ENCODE data around the gene EXOC4. TPM values are rescaled to one million over a fixed set of nuclear protein-coding genes. Genes with fewer than 3 reads are reported as not detected.
A peak's percentile ranks its signal among the peaks of the same experiment; 100 is the strongest.

EXOC4 gene
- total and polyA plus RNA-seq, 7 experiments from 2014 or later = 44.1 to 106 (median 74.2) TPM

DNA sequence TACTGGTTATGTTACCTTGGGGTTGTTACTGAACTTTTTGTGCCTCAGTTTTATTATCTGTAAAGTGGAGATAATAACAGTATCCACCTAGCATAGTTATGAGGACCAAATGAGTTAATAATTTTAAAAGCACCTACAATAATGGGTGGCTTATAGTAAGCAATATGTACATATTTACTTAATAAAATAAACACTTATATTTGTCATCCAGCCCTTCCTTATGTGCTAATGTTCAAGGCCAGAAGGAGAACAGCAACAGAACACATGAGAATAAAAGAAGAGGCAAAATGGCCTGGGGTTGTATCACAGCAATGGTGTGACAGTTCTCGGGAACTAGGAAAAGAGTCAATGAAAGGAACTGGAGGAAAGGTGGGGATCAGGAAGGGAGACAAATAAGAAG is 618.9 kb downstream of the EXOC4 start:
- H3K27ac ChIP-seq (ENCODE audit: low read depth, low read length) = no peak overlapping the region
- Mint-ChIP-seq H3K9me3 (peaks cover 0 to 4% (median 0%) of the 10 kb centered on the region in 11 donors), H3K36me3 (peaks cover 4 to 42% (median 24%) of the 10 kb centered on the region in 5 donors), H3K4me3 (no peak overlapping the region), H3K27ac (no peak overlapping the region), H3K27me3 (no peaks in the 10 kb centered on the region), H3K4me1 (peaks cover 17 to 52% (median 41%) of the 10 kb centered on the region in 7 donors)
- H3K9me3 ChIP-seq (ENCODE audit: control insufficient read depth in 2 of 3, low read length in 3 of 3) = no peaks in the 10 kb centered on the region
- H3K4me1 ChIP-seq (ENCODE audit: control insufficient read depth in 2 of 2, insufficient read depth in 2 of 2, low read length in 2 of 2) = no peaks in the 10 kb centered on the region
- no peaks in the 10 kb centered on the region for H3K27me3 ChIP-seq (ENCODE audit: control insufficient read depth in 2 of 2, insufficient read depth in 2 of 2, low read length in 2 of 2)
- CTCF ChIA-PET = no interaction called here
- no peak overlapping the region for H3K4me3 ChIP-seq (ENCODE audit: low read length)
- ATAC-seq = no peak
- intact Hi-C loops (cut with micrococcal nuclease) = no loop called here
- no peak for DNase-seq
- H3K36me3 ChIP-seq (ENCODE audit: control insufficient read depth in 2 of 3, insufficient read depth in 3 of 3, low read length in 3 of 3) = no peaks in the 10 kb centered on the region
- POLR2A ChIA-PET = no interaction called here

DNA sequence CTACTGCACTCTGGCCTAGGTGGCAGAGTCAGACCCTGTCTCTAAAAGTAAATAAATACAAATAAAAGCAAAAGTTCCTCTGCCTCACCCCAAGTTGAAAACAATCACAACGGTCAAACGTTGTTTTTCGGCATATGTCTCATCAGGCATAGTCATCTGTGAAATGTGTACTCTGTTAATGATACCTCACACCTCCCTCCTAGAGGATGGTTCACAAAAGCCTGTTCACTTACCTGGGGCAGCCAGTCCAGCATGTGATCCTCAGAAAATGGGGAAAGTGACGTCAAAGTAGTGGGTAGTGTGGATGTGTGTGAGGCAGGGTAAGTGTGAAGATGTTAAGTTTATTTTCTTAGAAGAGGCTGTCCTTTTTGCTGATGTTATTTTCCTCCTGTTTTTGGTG is 620.3 kb downstream of the EXOC4 start:
- CTCF ChIA-PET = no interaction called here
- no peak for ATAC-seq
- H3K4me3 Mint-ChIP-seq = no peak overlapping the region

DNA sequence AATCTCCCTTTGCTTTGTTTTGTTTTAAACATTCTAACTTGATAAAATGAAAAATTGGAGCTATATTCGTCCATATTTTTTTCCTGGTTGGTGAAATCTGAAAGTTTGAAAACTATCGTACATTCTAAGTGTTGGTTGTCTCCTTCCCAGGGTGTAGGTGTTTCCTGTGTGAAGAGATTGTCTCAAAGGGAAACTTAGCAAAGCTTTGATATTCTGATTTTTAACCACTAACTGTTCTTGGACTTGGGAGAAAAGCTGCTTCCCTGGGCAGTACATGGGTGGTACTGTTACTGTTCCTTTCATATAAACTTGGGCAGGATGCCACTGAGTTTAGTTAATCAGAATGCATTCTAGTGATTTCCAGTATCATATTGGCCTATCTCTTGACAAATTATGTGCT is 620.8 kb downstream of the EXOC4 start:
- Histone ChIP-seq H3K27me3 (ENCODE audit: control insufficient read depth in 2 of 2, insufficient read depth in 2 of 2, low read length in 2 of 2) (no peaks in the 10 kb centered on the region), H3K9me3 (ENCODE audit: control insufficient read depth in 2 of 3, low read length in 3 of 3) (no peaks in the 10 kb centered on the region), H3K4me3 (ENCODE audit: low read length) (no peak overlapping the region), H3K4me1 (ENCODE audit: control insufficient read depth in 2 of 2, insufficient read depth in 2 of 2, low read length in 2 of 2) (no peaks in the 10 kb centered on the region), H3K27ac (ENCODE audit: low read depth, low read length) (no peak overlapping the region), H3K36me3 (ENCODE audit: control insufficient read depth in 2 of 3, insufficient read depth in 3 of 3, low read length in 3 of 3) (no peaks in the 10 kb centered on the region)
- CTCF ChIA-PET = no interaction called here
- H3K36me3 Mint-ChIP-seq = peaks cover 4 to 54% (median 24%) of the 10 kb centered on the region in 5 donors
- intact Hi-C loops (cut with micrococcal nuclease) = no loop called here
- H3K4me3 Mint-ChIP-seq = no peak overlapping the region
- peak overlapping the region in 1 of 9 donors; percentile 26 for H3K27ac Mint-ChIP-seq
- H3K27me3 Mint-ChIP-seq = no peaks in the 10 kb centered on the region
- ATAC-seq = no peak
- H3K4me1 Mint-ChIP-seq = peaks cover 17 to 52% (median 41%) of the 10 kb centered on the region in 7 donors
- peaks cover 0 to 4% (median 0%) of the 10 kb centered on the region in 11 donors for H3K9me3 Mint-ChIP-seq
- no peak for DNase-seq
- POLR2A ChIA-PET = no interaction called here

More for the DNA sequence above, 620.3 kb downstream of the EXOC4 start:
- H3K9me3 Mint-ChIP-seq = peaks cover 0 to 4% (median 0%) of the 10 kb centered on the region in 11 donors
- H3K27me3 ChIP-seq (ENCODE audit: control insufficient read depth in 2 of 2, insufficient read depth in 2 of 2, low read length in 2 of 2) = no peaks in the 10 kb centered on the region
- H3K36me3 Mint-ChIP-seq = peaks cover 4 to 51% (median 24%) of the 10 kb centered on the region in 5 donors
- peak overlapping the region in 1 of 9 donors; percentile 26 for H3K27ac Mint-ChIP-seq
- no peaks in the 10 kb centered on the region for H3K27me3 Mint-ChIP-seq
- intact Hi-C loops (cut with micrococcal nuclease) = no loop called here
- H3K27ac ChIP-seq (ENCODE audit: low read depth, low read length) = no peak overlapping the region
- H3K9me3 ChIP-seq (ENCODE audit: control insufficient read depth in 2 of 3, low read length in 3 of 3) = no peaks in the 10 kb centered on the region
- POLR2A ChIA-PET = no interaction called here
- H3K4me3 ChIP-seq (ENCODE audit: low read length) = no peak overlapping the region
- no peaks in the 10 kb centered on the region for H3K4me1 ChIP-seq (ENCODE audit: control insufficient read depth in 2 of 2, insufficient read depth in 2 of 2, low read length in 2 of 2)
- H3K4me1 Mint-ChIP-seq = peaks cover 17 to 52% (median 41%) of the 10 kb centered on the region in 7 donors
- no peaks in the 10 kb centered on the region for H3K36me3 ChIP-seq (ENCODE audit: control insufficient read depth in 2 of 3, insufficient read depth in 3 of 3, low read length in 3 of 3)
- DNase-seq = no peak

DNA sequence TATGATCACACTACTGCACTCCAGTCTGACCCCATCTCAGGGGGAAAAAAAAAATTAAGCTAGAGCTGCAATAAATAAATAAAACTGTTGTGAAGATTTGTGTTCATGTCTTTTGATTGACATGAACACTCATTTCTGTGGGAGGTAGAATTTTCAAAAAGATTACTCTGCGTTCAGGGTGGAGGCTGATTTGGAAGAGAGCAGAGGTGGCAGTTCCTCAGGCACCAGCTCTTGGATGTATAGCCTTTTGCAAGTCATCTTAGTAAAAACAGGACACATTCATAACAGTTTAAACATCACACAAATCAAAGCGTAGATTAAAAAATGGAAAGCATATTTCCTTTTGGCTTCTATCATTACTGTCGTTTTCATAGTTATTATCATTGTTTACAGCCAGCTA is 630.7 kb downstream of the EXOC4 start:
- H3K27ac Mint-ChIP-seq = no peak overlapping the region
- peaks cover 0 to 10% (median 0%) of the 10 kb centered on the region in 7 donors for H3K4me1 Mint-ChIP-seq
- H3K9me3 Mint-ChIP-seq = peaks cover 0 to 24% (median under 1%) of the 10 kb centered on the region in 11 donors
- H3K27me3 Mint-ChIP-seq = no peaks in the 10 kb centered on the region
- Histone ChIP-seq H3K27ac (ENCODE audit: low read depth, low read length) (no peak overlapping the region), H3K36me3 (ENCODE audit: control insufficient read depth in 2 of 3, insufficient read depth in 3 of 3, low read length in 3 of 3) (no peaks in the 10 kb centered on the region), H3K27me3 (ENCODE audit: control insufficient read depth in 2 of 2, insufficient read depth in 2 of 2, low read length in 2 of 2) (no peaks in the 10 kb centered on the region), H3K4me1 (ENCODE audit: control insufficient read depth in 2 of 2, insufficient read depth in 2 of 2, low read length in 2 of 2) (no peaks in the 10 kb centered on the region), H3K4me3 (ENCODE audit: low read length) (no peak overlapping the region), H3K9me3 (ENCODE audit: control insufficient read depth in 2 of 3, low read length in 3 of 3) (no peaks in the 10 kb centered on the region)
- intact Hi-C loops (cut with micrococcal nuclease) = no loop called here
- H3K36me3 Mint-ChIP-seq = peaks cover 0 to 34% (median 18%) of the 10 kb centered on the region in 5 donors
- ATAC-seq = no peak
- no peak for DNase-seq
- ChIA-PET CTCF (interaction anchor here (0.6 kb wide), 1 partner anchor 844 kb away, joined by 4 read pairs; no protein-coding TSS in a partner anchor), POLR2A (no interaction called here)
- no peak overlapping the region for H3K4me3 Mint-ChIP-seq

DNA sequence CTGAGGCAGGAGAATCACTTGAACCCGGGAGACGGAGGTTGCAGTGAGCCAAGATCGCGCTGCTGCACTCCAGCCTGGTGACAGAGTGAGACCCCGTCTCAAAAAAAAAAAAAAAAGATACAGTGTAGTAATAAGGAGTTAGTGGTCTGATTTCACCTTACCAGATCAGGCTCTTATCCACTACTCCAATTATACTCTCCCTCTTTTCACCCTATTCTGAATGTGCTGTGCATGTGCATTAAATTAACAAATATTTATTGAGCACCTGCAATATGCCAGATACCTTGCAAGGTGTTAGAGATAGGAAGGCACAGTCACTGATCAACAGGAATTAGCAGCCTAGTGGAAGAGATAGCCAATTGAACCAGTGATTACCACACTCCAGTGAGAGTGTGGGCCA is 632.3 kb downstream of the EXOC4 start:
- no peak overlapping the region for H3K27ac Mint-ChIP-seq
- peaks cover 0 to 31% (median 24%) of the 10 kb centered on the region in 5 donors for H3K36me3 Mint-ChIP-seq
- H3K4me3 ChIP-seq (ENCODE audit: low read length) = no peak overlapping the region
- no peaks in the 10 kb centered on the region for H3K27me3 ChIP-seq (ENCODE audit: control insufficient read depth in 2 of 2, insufficient read depth in 2 of 2, low read length in 2 of 2)
- POLR2A ChIA-PET = no interaction called here
- no peaks in the 10 kb centered on the region for H3K36me3 ChIP-seq (ENCODE audit: control insufficient read depth in 2 of 3, insufficient read depth in 3 of 3, low read length in 3 of 3)
- CTCF ChIA-PET = no interaction called here
- H3K9me3 ChIP-seq (ENCODE audit: control insufficient read depth in 2 of 3, low read length in 3 of 3) = no peaks in the 10 kb centered on the region
- H3K4me3 Mint-ChIP-seq = no peak overlapping the region
- peaks cover 0 to 10% (median 0%) of the 10 kb centered on the region in 7 donors for H3K4me1 Mint-ChIP-seq
- no peak for ATAC-seq
- H3K27ac ChIP-seq (ENCODE audit: low read depth, low read length) = no peak overlapping the region
- no peak for DNase-seq
- H3K27me3 Mint-ChIP-seq = no peaks in the 10 kb centered on the region
- H3K4me1 ChIP-seq (ENCODE audit: control insufficient read depth in 2 of 2, insufficient read depth in 2 of 2, low read length in 2 of 2) = no peaks in the 10 kb centered on the region
- peaks cover 0 to 30% (median 5%) of the 10 kb centered on the region in 11 donors for H3K9me3 Mint-ChIP-seq
- intact Hi-C loops (cut with micrococcal nuclease) = no loop called here

DNA sequence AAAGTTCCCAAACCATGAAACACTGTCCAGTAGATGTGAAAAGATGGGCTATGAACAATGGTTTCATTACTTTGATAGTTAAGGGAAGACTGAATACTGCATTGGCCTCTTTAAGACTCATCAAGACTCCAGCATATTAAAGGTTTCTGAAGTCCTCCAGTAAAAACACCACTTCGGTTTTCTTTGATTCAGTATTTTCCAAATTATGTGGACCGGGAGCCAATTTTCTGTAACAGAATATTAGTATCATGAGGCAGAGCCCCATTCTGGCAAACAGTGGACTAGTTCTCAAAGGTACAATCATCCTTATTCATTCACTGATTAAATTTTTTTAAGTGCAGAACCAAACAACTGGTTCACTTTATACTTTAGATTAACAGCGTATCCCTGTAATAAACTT is 633.2 kb downstream of the EXOC4 start:
- Histone ChIP-seq H3K36me3 (ENCODE audit: control insufficient read depth in 2 of 3, insufficient read depth in 3 of 3, low read length in 3 of 3) (no peaks in the 10 kb centered on the region), H3K9me3 (ENCODE audit: control insufficient read depth in 2 of 3, low read length in 3 of 3) (no peaks in the 10 kb centered on the region), H3K27ac (ENCODE audit: low read depth, low read length) (no peak overlapping the region), H3K4me3 (ENCODE audit: low read length) (no peak overlapping the region), H3K27me3 (ENCODE audit: control insufficient read depth in 2 of 2, insufficient read depth in 2 of 2, low read length in 2 of 2) (no peaks in the 10 kb centered on the region), H3K4me1 (ENCODE audit: control insufficient read depth in 2 of 2, insufficient read depth in 2 of 2, low read length in 2 of 2) (no peaks in the 10 kb centered on the region)
- Mint-ChIP-seq H3K9me3 (peaks cover 0 to 30% (median 5%) of the 10 kb centered on the region in 11 donors), H3K4me3 (no peak overlapping the region), H3K4me1 (peaks cover 0 to 10% (median 0%) of the 10 kb centered on the region in 7 donors), H3K27me3 (no peaks in the 10 kb centered on the region), H3K36me3 (peaks cover 0 to 30% (median 24%) of the 10 kb centered on the region in 5 donors), H3K27ac (no peak overlapping the region)
- ATAC-seq (no peak), DNase-seq (no peak)
- CTCF ChIA-PET = no interaction called here
- intact Hi-C loops (cut with micrococcal nuclease) = no loop called here
- POLR2A ChIA-PET = no interaction called here

DNA sequence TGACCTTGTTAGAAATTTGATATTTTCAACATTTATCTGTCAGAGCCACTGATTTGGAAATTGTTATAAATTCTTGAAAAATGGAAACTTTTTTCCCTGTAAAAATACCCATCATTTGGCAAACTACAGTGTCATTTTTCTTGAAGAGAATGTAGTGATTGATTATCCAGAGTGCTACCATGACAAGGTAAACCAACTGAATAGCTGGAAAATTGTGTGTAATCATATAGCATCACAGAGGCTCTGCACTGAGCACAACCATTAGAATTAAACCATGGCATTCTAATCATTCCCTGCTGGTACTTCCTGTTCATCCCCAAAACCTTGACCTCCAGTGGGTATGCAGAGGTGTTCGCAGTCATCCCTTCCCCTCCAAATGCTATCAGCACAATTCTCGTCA is 633.9 kb downstream of the EXOC4 start:
- peaks cover 0 to 27% (median 24%) of the 10 kb centered on the region in 5 donors for H3K36me3 Mint-ChIP-seq
- peaks cover 0 to 10% (median 0%) of the 10 kb centered on the region in 7 donors for H3K4me1 Mint-ChIP-seq
- ChIA-PET CTCF (no interaction called here), POLR2A (no interaction called here)
- Histone ChIP-seq H3K27ac (ENCODE audit: low read depth, low read length) (no peak overlapping the region), H3K9me3 (ENCODE audit: control insufficient read depth in 2 of 3, low read length in 3 of 3) (no peaks in the 10 kb centered on the region), H3K27me3 (ENCODE audit: control insufficient read depth in 2 of 2, insufficient read depth in 2 of 2, low read length in 2 of 2) (no peaks in the 10 kb centered on the region), H3K4me1 (ENCODE audit: control insufficient read depth in 2 of 2, insufficient read depth in 2 of 2, low read length in 2 of 2) (no peaks in the 10 kb centered on the region), H3K36me3 (ENCODE audit: control insufficient read depth in 2 of 3, insufficient read depth in 3 of 3, low read length in 3 of 3) (no peaks in the 10 kb centered on the region), H3K4me3 (ENCODE audit: low read length) (no peak overlapping the region)
- DNase-seq (no peak), ATAC-seq (no peak)
- H3K9me3 Mint-ChIP-seq = peaks cover 0 to 30% (median 4%) of the 10 kb centered on the region in 11 donors
- intact Hi-C loops (cut with micrococcal nuclease) = no loop called here
- no peak overlapping the region for H3K27ac Mint-ChIP-seq
- H3K27me3 Mint-ChIP-seq = no peaks in the 10 kb centered on the region
- H3K4me3 Mint-ChIP-seq = no peak overlapping the region

All from naive thymus-derived CD4-positive, alpha-beta T cell (primary cell).